ENCODE measurements around the gene OR2C1. TPM values are rescaled to one million over a fixed set of nuclear protein-coding genes. Genes with fewer than 3 reads are reported as not detected.

Gene OR2C1
- total and polyA plus RNA-seq, 8 donors, result not detected

Other genes with a start within 250 kb of the OR2C1 start
- 10 to 100 TPM in 1 of 5 donors, 1 to 10 TPM in 3, under 1 TPM in 1; 0.87 to 21.9 (median 5.5) TPM for gene ZNF205, start 243.3 kb upstream of the OR2C1 start, total RNA-seq
- gene ZNF205, start 243.3 kb upstream of the OR2C1 start, polyA plus RNA-seq, result 10 to 100 TPM; 16.6 to 27.5 (median 20.9) TPM
- 10 to 100 TPM in 3 of 5 donors, 1 to 10 TPM in 2; 1.3 to 87.8 (median 20.0) TPM for gene ZNF213, start 220.9 kb upstream of the OR2C1 start, total RNA-seq
- 1 to 10 TPM; 5.8 to 6.7 (median 6.1) TPM for gene ZNF213, start 220.9 kb upstream of the OR2C1 start, polyA plus RNA-seq
- not detected for gene OR1F1, start 167.7 kb upstream of the OR2C1 start, total RNA-seq
- not detected for gene OR1F1, start 167.7 kb upstream of the OR2C1 start, polyA plus RNA-seq
- gene ZNF200, start 120.7 kb upstream of the OR2C1 start, total RNA-seq, result 1 to 10 TPM; 4.7 to 8.7 (median 6.2) TPM
- gene ZNF200, start 120.7 kb upstream of the OR2C1 start, polyA plus RNA-seq, result 1 to 10 TPM; 2.2 to 3.1 (median 2.9) TPM
- gene MEFV, start 99.3 kb upstream of the OR2C1 start, total RNA-seq, result 10 to 100 TPM in 1 of 5 donors, 1 to 10 TPM in 3, under 1 TPM in 1; 0.58 to 24.5 (median 1.7) TPM
- gene MEFV, start 99.3 kb upstream of the OR2C1 start, polyA plus RNA-seq, result under 1 TPM; 0.15 to 0.44 (median 0.20) TPM
- gene ZNF263, start 72.4 kb upstream of the OR2C1 start, total RNA-seq, result 10 to 100 TPM; 23.5 to 67.0 (median 46.0) TPM
- gene ZNF263, start 72.4 kb upstream of the OR2C1 start, polyA plus RNA-seq, result 10 to 100 TPM; 10.8 to 29.6 (median 16.0) TPM
- 1 to 10 TPM in 3 of 5 donors, not detected in 2; 1.6 to 8.3 (median 1.8) TPM for gene TIGD7, start 50.5 kb upstream of the OR2C1 start, total RNA-seq
- gene TIGD7, start 50.5 kb upstream of the OR2C1 start, polyA plus RNA-seq, result 1 to 10 TPM; 2.1 to 3.7 (median 2.8) TPM
- gene ZNF75A, start 50.4 kb upstream of the OR2C1 start, total RNA-seq, result 10 to 100 TPM; 16.1 to 52.5 (median 25.0) TPM
- gene ZNF75A, start 50.4 kb upstream of the OR2C1 start, polyA plus RNA-seq, result 10 to 100 TPM in 2 of 3 donors, 1 to 10 TPM in 1; 8.0 to 15.6 (median 10.5) TPM
- 10 to 100 TPM in 1 of 5 donors, 1 to 10 TPM in 4; 2.6 to 11.7 (median 5.4) TPM for gene ZSCAN32, start 45.1 kb downstream of the OR2C1 start, total RNA-seq
- gene ZSCAN32, start 45.1 kb downstream of the OR2C1 start, polyA plus RNA-seq, result 10 to 100 TPM in 1 of 3 donors, 1 to 10 TPM in 2; 7.7 to 10.7 (median 8.0) TPM
- gene ZNF174, start 45.3 kb downstream of the OR2C1 start, total RNA-seq, result 10 to 100 TPM in 4 of 5 donors, 1 to 10 TPM in 1; 6.6 to 52.5 (median 21.7) TPM
- gene ZNF174, start 45.3 kb downstream of the OR2C1 start, polyA plus RNA-seq, result 1 to 10 TPM; 4.2 to 5.6 (median 5.0) TPM
- 1 to 10 TPM in 2 of 5 donors, under 1 TPM in 2, not detected in 1; 0.45 to 2.2 (median 1.1) TPM for gene ZNF597, start 87.6 kb downstream of the OR2C1 start, total RNA-seq
- gene ZNF597, start 87.6 kb downstream of the OR2C1 start, polyA plus RNA-seq, result 1 to 10 TPM in 1 of 3 donors, under 1 TPM in 2; 0.68 to 1.1 (median 0.78) TPM
- 100 to 1,000 TPM in 2 of 5 donors, 10 to 100 TPM in 3; 25.3 to 155 (median 84.9) TPM for gene NAA60, start 87.8 kb downstream of the OR2C1 start, total RNA-seq
- gene NAA60, start 87.8 kb downstream of the OR2C1 start, polyA plus RNA-seq, result 10 to 100 TPM; 39.3 to 55.3 (median 54.4) TPM
- not detected for gene C16orf90, start 139.6 kb downstream of the OR2C1 start, total RNA-seq
- not detected for gene C16orf90, start 139.6 kb downstream of the OR2C1 start, polyA plus RNA-seq
- 10 to 100 TPM in 4 of 5 donors, 1 to 10 TPM in 1; 9.0 to 52.7 (median 22.2) TPM for gene CLUAP1, start 145.1 kb downstream of the OR2C1 start, total RNA-seq
- gene CLUAP1, start 145.1 kb downstream of the OR2C1 start, polyA plus RNA-seq, result 10 to 100 TPM in 1 of 3 donors, 1 to 10 TPM in 2; 6.7 to 14.1 (median 7.6) TPM
- 10 to 100 TPM in 2 of 5 donors, 1 to 10 TPM in 2, not detected in 1; 1.7 to 17.0 (median 12.8) TPM for gene NLRC3, start 221.5 kb downstream of the OR2C1 start, total RNA-seq
- under 1 TPM; 0.45 to 0.50 (median 0.46) TPM for gene NLRC3, start 221.5 kb downstream of the OR2C1 start, polyA plus RNA-seq

All from stomach (tissue), 8 donors.